ENCODE data around the gene PIGQ.

Gene PIGQ

DNA sequence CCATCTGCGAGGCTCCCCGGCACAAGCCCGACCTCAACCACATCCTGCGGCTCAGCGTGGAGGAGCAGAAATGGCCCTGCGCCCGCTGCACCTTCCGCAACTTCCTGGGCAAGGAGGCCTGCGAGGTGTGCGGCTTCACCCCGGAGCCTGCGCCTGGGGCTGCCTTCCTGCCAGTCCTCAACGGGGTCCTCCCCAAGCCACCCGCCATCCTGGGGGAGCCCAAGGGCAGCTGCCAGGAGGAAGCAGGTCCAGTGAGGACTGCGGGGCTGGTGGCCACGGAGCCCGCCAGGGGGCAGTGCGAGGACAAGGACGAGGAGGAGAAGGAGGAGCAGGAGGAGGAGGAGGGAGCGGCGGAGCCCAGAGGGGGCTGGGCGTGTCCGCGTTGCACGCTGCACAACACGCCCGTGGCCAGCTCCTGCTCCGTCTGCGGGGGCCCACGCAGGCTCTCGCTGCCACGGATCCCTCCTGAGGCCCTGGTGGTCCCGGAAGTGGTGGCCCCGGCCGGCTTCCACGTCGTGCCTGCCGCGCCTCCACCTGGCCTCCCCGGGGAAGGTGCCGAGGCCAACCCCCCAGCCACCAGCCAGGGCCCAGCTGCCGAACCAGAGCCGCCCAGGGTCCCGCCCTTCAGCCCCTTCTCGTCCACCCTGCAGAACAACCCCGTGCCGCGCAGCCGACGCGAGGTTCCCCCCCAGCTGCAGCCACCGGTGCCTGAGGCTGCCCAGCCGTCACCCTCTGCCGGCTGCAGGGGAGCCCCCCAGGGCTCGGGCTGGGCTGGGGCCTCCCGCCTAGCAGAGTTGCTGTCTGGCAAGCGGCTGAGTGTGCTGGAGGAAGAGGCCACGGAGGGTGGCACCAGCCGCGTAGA, 22.6 kb upstream of the PIGQ start:
- Histone ChIP-seq H3K27me3 (ENCODE audit: low read length) (no peaks in the 10 kb centered on the region), H3K4me2 (ENCODE audit: low read depth, low read length, poor library complexity, severe bottlenecking) (no peak overlapping the region), H3K79me2 (ENCODE audit: insufficient read depth, low read length) (peaks cover 16% of the 10 kb centered on the region; the same call in 1 of the 2 replicates), H4K20me1 (ENCODE audit: low read depth, low read length) (no peaks in the 10 kb centered on the region), H2AFZ (ENCODE audit: low read depth, low read length, severe bottlenecking) (no peak overlapping the region), H3K9me2 (replicated peaks; ENCODE audit: insufficient read depth, low read length) (no peaks in the 10 kb centered on the region), H3K9ac (ENCODE audit: low read length) (no peak overlapping the region), H3K4me3 (ENCODE audit: insufficient read depth, low read length, poor library complexity, severe bottlenecking) (no peak overlapping the region), H3K9me3 (ENCODE audit: insufficient read depth, low read length) (no peaks in the 10 kb centered on the region), H3K27ac (ENCODE audit: low read depth, low read length) (no peak overlapping the region), H3F3A (ENCODE audit: insufficient read depth) (no peaks in the 10 kb centered on the region), H3K36me3 (ENCODE audit: low read length) (no peaks in the 10 kb centered on the region)
- no peak for TF ChIP-seq EZH2phosphoT487 (conservative IDR thresholded peaks at IDR 0.05; ENCODE audit: low read length)
- no peak for TF ChIP-seq CTCF (IDR thresholded peaks at IDR 0.05; ENCODE audit: insufficient read depth, low read length, poor library complexity, severe bottlenecking)

DNA sequence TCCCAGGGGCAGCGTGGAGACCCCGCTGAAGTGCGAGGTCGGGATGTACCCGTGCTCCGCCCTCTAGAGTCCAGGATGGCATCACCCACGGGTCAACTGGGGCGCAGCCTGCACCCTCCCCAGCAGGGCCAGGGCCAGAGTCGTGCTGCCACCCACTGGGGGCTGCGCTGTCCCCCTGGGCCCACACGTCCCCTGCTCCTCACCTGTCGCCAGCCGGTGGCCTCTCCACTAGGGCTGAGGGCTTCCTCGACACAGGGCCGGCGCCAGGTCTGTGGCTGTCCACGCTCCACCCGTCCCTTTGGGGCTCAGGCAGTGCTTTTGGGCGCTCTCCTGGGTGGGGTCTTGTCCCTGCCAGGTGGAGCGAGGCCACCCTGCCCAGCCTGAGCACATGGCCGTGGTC, 21.2 kb upstream of the PIGQ start:
- no peaks in the 10 kb centered on the region for H3K9me3 ChIP-seq (ENCODE audit: insufficient read depth, low read length)
- H3K27ac ChIP-seq (ENCODE audit: low read depth, low read length), result no peak overlapping the region
- H3K9ac ChIP-seq (ENCODE audit: low read length), result no peak overlapping the region
- H2AFZ ChIP-seq (ENCODE audit: low read depth, low read length, severe bottlenecking), result no peak overlapping the region
- no peaks in the 10 kb centered on the region for H3K27me3 ChIP-seq (ENCODE audit: low read length)
- H3F3A ChIP-seq (ENCODE audit: insufficient read depth), result no peaks in the 10 kb centered on the region
- TF ChIP-seq CTCF (IDR thresholded peaks at IDR 0.05; ENCODE audit: insufficient read depth, low read length, poor library complexity, severe bottlenecking) (no peak), EZH2phosphoT487 (conservative IDR thresholded peaks at IDR 0.05; ENCODE audit: low read length) (no peak)
- H3K9me2 ChIP-seq (replicated peaks; ENCODE audit: insufficient read depth, low read length), result no peaks in the 10 kb centered on the region
- H4K20me1 ChIP-seq (ENCODE audit: low read depth, low read length), result no peaks in the 10 kb centered on the region
- no peak overlapping the region for H3K4me3 ChIP-seq (ENCODE audit: insufficient read depth, low read length, poor library complexity, severe bottlenecking)
- no peak overlapping the region for H3K4me2 ChIP-seq (ENCODE audit: low read depth, low read length, poor library complexity, severe bottlenecking)
- H3K36me3 ChIP-seq (ENCODE audit: low read length), result no peaks in the 10 kb centered on the region
- peaks cover 6% of the 10 kb centered on the region; the same call in 1 of the 2 replicates for H3K79me2 ChIP-seq (ENCODE audit: insufficient read depth, low read length)

DNA sequence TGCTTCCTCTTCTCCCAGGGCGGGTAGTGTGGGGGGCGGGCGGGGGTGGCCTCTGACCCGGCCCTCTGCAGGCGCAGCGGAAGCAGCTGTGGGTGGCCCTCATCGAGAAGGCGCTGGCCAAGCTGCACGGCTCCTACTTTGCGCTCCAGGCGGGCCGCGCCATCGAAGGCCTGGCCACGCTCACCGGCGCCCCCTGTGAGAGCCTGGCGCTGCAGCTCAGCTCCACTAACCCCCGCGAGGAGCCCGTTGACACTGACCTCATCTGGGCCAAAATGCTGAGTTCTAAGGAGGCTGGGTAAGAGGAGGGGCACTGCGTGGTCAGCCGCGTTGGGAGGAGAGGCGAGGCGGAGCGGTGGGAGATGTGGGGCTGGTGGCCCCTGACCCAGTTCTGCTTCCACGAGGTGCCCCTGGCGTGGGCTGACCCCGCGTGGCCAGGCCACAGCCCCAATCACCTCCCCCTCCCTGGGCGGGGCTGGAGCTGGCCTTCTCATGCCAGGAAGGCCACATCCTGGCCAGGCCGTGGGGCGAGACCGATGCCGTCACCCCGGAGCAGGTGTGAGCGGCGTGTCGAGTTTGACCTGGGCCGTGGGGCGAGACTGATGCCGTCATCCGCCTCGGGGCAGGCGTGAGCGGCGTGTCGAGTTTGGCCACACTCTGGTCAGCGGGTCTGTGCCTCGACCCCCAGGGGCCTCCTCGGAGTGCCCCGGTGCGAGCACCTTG, 20.1 kb upstream of the PIGQ start:
- H3K36me3 ChIP-seq (ENCODE audit: low read length), result no peaks in the 10 kb centered on the region
- no peaks in the 10 kb centered on the region for H3K27me3 ChIP-seq (ENCODE audit: low read length)
- H4K20me1 ChIP-seq (ENCODE audit: low read depth, low read length), result no peaks in the 10 kb centered on the region
- no peak overlapping the region for H3K4me2 ChIP-seq (ENCODE audit: low read depth, low read length, poor library complexity, severe bottlenecking)
- H3K9ac ChIP-seq (ENCODE audit: low read length), result no peak overlapping the region
- no peak overlapping the region for H2AFZ ChIP-seq (ENCODE audit: low read depth, low read length, severe bottlenecking)
- H3K27ac ChIP-seq (ENCODE audit: low read depth, low read length), result no peak overlapping the region
- no peaks in the 10 kb centered on the region for H3F3A ChIP-seq (ENCODE audit: insufficient read depth)
- H3K9me2 ChIP-seq (replicated peaks; ENCODE audit: insufficient read depth, low read length), result no peaks in the 10 kb centered on the region
- no peak for TF ChIP-seq EZH2phosphoT487 (conservative IDR thresholded peaks at IDR 0.05; ENCODE audit: low read length)
- no peak for TF ChIP-seq CTCF (IDR thresholded peaks at IDR 0.05; ENCODE audit: insufficient read depth, low read length, poor library complexity, severe bottlenecking)
- H3K4me3 ChIP-seq (ENCODE audit: insufficient read depth, low read length, poor library complexity, severe bottlenecking), result no peak overlapping the region
- H3K79me2 ChIP-seq (ENCODE audit: insufficient read depth, low read length), result no peaks in the 10 kb centered on the region; the same call in 1 of the 2 replicates
- no peaks in the 10 kb centered on the region for H3K9me3 ChIP-seq (ENCODE audit: insufficient read depth, low read length)
